ENCODE results near the gene PMPCA. TPM values are rescaled to one million over a fixed set of nuclear protein-coding genes. Genes with fewer than 3 reads are reported as not detected.

The PMPCA gene
- total and polyA plus RNA-seq, 2 of the 13 experiments (the other 11 are each of a cell fraction or from before 2014, with no cell fraction given), result 70.2 to 88.4 TPM

DNA sequence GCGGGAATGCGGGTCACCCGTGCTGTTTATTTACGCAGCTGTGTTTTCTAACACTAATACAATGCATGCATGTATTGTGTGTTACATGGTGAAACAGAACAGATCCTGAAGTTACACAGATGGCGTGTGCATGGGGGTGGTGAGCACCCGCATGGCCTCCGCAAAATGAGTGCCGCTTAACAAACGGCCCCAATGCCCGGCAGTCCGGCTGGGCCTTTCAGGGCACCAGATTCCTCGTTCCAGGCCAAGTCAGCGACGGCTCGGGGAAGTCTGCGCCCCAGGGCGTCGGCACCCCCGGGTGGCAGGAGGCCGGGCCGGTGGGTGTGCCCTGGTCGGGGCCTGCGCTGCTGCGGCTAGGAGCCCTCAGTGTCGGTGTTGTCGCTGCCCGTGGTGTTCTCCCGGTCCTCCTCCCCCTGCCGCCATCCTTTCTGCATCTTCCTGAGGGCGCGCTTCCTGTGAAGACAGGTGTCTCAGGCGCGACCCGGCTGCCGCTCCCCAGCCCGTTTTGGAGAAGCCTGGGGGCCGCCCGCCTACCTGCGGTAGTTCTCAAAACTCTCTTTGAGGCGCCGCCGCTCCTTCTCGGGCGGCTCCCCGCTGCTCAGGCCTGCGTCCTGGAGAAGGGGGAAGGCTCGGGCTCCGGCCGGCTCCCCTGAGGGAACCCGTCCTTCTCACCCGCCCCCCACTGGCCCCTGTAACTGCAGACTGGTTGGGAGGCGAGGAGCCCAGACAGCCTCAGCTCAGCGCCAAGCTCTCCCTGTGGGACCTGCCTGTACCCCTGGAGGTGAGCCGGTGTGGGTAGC is 46.3 kb upstream of the PMPCA start (continued):
- TF ChIP-seq HNF1B (CRISPR knock-in tag; IDR thresholded peaks at IDR 0.05) (peak; percentile 58), HMG20A (CRISPR knock-in tag; IDR thresholded peaks at IDR 0.05; ENCODE audit: borderline replicate concordance) (no peak), LBX2 (CRISPR knock-in tag; IDR thresholded peaks at IDR 0.05; ENCODE audit: borderline replicate concordance) (no peak), YY1 (IDR thresholded peaks at IDR 0.05; ENCODE audit: insufficient read depth, insufficient replicate concordance, low read depth, low read length) (no peak), ADNP (CRISPR knock-in tag; IDR thresholded peaks at IDR 0.05) (no peak), ZNF501 (CRISPR knock-in tag; IDR thresholded peaks at IDR 0.05) (no peak), TBX3 (IDR thresholded peaks at IDR 0.05; ENCODE audit: borderline replicate concordance) (0 out of 2 replicates have a peak, but pooled peaks have one; percentile 4), ZNF749 (CRISPR knock-in tag; IDR thresholded peaks at IDR 0.05; ENCODE audit: borderline replicate concordance) (no peak), POLR2A (IDR thresholded peaks at IDR 0.05; ENCODE audit: insufficient read depth in 1 of 2, low read depth in 2 of 2, low read length in 2 of 2) (0 out of 4 replicates have a peak, but pooled peaks of 1 of the 2 experiments have one; percentile 28), ELF4 (CRISPR knock-in tag; IDR thresholded peaks at IDR 0.05; ENCODE audit: borderline replicate concordance) (no peak), ZNF776 (CRISPR knock-in tag; IDR thresholded peaks at IDR 0.05) (no peak), ZNF556 (CRISPR knock-in tag; IDR thresholded peaks at IDR 0.05; ENCODE audit: borderline replicate concordance) (0 out of 2 replicates have a peak, but pooled peaks have one; percentile 48), ARHGAP35 (CRISPR knock-in tag; IDR thresholded peaks at IDR 0.05; ENCODE audit: borderline replicate concordance) (0 out of 2 replicates have a peak, but pooled peaks have one; percentile 14), ZNF562 (CRISPR knock-in tag; IDR thresholded peaks at IDR 0.05; ENCODE audit: borderline replicate concordance) (0 out of 2 replicates have a peak, but pooled peaks have one; percentile 14)
- TF ChIP-seq, protein P1, sequence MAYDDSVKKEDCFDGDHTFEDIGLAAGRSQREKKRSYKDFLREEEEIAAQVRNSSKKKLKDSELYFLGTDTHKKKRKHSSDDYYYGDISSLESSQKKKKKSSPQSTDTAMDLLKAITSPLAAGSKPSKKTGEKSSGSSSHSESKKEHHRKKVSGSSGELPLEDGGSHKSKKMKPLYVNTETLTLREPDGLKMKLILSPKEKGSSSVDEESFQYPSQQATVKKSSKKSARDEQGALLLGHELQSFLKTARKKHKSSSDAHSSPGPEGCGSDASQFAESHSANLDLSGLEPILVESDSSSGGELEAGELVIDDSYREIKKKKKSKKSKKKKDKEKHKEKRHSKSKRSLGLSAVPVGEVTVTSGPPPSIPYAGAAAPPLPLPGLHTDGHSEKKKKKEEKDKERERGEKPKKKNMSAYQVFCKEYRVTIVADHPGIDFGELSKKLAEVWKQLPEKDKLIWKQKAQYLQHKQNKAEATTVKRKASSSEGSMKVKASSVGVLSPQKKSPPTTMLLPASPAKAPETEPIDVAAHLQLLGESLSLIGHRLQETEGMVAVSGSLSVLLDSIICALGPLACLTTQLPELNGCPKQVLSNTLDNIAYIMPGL (CRISPR knock-in tag; IDR thresholded peaks at IDR 0.05; ENCODE audit: borderline replicate concordance in 1 of 2, low read depth in 1 of 2), result peak in 1 of 2 experiments; percentile 11; a peak in 1 of 4 replicates
- TF ChIP-seq, protein P2, sequence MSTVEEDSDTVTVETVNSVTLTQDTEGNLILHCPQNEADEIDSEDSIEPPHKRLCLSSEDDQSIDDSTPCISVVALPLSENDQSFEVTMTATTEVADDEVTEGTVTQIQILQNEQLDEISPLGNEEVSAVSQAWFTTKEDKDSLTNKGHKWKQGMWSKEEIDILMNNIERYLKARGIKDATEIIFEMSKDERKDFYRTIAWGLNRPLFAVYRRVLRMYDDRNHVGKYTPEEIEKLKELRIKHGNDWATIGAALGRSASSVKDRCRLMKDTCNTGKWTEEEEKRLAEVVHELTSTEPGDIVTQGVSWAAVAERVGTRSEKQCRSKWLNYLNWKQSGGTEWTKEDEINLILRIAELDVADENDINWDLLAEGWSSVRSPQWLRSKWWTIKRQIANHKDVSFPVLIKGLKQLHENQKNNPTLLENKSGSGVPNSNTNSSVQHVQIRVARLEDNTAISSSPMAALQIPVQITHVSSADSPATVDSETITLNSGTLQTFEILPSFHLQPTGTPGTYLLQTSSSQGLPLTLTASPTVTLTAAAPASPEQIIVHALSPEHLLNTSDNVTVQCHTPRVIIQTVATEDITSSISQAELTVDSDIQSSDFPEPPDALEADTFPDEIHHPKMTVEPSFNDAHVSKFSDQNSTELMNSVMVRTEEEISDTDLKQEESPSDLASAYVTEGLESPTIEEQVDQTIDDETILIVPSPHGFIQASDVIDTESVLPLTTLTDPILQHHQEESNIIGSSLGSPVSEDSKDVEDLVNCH (CRISPR knock-in tag; IDR thresholded peaks at IDR 0.05), result no peak
- TF ChIP-seq, protein P3, sequence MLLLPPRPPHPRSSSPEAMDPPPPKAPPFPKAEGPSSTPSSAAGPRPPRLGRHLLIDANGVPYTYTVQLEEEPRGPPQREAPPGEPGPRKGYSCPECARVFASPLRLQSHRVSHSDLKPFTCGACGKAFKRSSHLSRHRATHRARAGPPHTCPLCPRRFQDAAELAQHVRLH (CRISPR knock-in tag; IDR thresholded peaks at IDR 0.05; ENCODE audit: borderline replicate concordance, low read depth), result no peak
- TF ChIP-seq, protein P4, sequence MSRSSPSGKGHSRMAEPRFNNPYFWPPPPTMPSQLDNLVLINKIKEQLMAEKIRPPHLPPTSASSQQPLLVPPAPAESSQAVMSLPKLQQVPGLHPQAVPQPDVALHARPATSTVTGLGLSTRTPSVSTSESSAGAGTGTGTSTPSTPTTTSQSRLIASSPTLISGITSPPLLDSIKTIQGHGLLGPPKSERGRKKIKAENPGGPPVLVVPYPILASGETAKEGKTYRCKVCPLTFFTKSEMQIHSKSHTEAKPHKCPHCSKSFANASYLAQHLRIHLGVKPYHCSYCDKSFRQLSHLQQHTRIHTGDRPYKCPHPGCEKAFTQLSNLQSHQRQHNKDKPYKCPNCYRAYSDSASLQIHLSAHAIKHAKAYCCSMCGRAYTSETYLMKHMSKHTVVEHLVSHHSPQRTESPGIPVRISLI (CRISPR knock-in tag; IDR thresholded peaks at IDR 0.05; ENCODE audit: borderline replicate concordance), result no peak

All from HepG2 (cell line).